Fibroblast of peridontal ligament (primary cell): Measurements from ENCODE around the gene KCTD15.

Experiments used
- DNase-seq: peaks from one replicate; pipeline ENCODE4 v3.0.0-alpha.2; 2010; ENCODE audit errors: extremely low read depth

KCTD15 gene

DNA sequence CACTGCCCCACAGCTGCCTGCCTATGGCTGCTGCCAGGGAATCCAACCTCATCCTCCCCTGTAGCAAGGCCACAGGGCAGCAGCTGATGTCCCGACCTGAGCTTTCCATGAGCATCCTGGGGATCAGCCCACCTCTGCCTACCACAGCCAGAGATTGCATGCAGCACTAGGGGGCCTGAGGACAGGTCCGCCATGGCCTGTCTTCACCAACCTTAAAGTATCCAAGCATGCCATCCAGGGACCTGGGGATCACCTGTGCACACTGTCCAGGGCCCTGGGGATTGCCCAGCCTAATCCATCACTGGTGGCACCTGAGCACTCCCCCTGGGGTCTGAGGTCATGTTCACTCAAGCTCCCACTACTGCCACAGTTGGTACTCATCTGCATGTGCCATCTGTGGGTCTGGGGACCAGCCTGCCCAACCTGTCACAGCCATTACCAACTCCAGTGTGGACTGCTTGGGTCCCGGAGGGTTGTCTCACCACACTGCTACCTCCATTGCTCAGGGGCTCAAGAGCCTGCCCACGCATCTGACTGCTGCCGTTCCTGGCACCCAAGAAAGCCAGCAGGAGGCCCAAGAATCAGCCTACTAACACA lies 53.0 kb downstream of the KCTD15 start:
- no peak for DNase-seq

- no peak for DNase-seq
Observed at GRCh38 chr19:33859016-33859415, 62.3 kb downstream of the KCTD15 start.

GRCh38 chr19:33860312-33861090 lies 63.8 kb downstream of the KCTD15 start:
- no peak for DNase-seq

DNA sequence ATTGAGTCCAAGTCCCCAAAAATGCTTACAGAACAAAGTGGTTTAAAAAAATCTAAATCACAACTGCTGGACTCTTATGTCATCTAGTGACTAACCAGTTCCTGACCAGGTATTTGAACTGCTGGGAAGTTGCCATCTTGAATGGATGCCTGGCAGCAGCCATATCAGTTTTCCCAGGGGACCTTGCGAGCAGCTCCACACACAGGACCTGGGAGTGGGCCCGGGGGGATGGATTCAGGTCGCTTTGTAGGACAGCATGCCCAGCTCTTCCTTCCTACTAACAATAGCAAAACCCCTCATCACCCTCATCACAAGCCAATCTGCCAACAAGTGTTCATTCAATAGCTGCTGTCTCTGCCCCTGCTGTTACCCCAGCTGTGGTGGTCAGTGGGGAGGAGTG lies 65.3 kb downstream of the KCTD15 start:
- no peak for DNase-seq

DNA sequence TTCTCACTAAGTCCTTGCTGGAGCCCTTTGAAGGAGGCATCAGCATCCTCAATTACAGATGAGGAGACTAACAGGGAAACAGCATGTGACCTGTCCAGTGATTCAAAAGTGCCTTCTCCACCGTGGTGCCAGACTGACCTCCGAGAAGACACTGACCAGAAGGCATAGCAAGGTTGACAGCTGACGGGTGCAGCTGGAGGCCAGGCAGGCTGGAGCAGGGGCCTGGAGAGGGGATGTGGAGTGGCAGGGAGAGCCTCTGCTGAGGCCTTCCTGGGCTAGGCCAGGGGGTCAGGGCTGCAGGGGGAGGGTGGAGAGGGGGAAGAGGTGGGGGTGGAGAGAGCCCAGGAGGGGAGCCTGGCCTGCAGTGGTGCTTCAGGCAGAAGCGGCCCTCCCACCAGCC lies 66.3 kb downstream of the KCTD15 start:
- no peak for DNase-seq

GRCh38 chr19:33863436-33863835 lies 66.8 kb downstream of the KCTD15 start:
- no peak for DNase-seq

GRCh38 chr19:33864311-33864850 lies 67.7 kb downstream of the KCTD15 start:
- DNase-seq = no peak

- DNase-seq = no peak
Observed at GRCh38 chr19:33865306-33865705, 68.6 kb downstream of the KCTD15 start.
